Esophagus (tissue), 2 donors: ENCODE results near the gene TRAPPC8. TPM values are rescaled to one million over a fixed set of nuclear protein-coding genes. Genes with fewer than 3 reads are reported as not detected.
"Not testable (repeated sequence)": the region's sequence is repeated elsewhere in the genome, so short reads cannot be mapped to it uniquely, and the experiment has no call there.

Experiments used
- H3K27ac ChIP-seq, 2 donors: one replicate each; pipeline ENCODE4 v1.5.1; 2013; ENCODE audit warnings: low read depth in 2 of 2, mild to moderate bottlenecking in 2 of 2, inconsistent platforms in 1 of 2, low read length in 1 of 2, moderate library complexity in 1 of 2
- H3K27me3 ChIP-seq, 2 donors: one replicate each; pipeline ENCODE4 v1.6.1; 2013; ENCODE audit warnings: low read length in 2 of 2, control low read depth in 1 of 2, mild to moderate bottlenecking in 1 of 2; ENCODE audit not compliant: insufficient read depth in 2 of 2, control insufficient read depth in 1 of 2
- H3K36me3 ChIP-seq, 2 donors: one replicate each; pipeline ENCODE4 v1.6.1; 2013; ENCODE audit warnings: low read length in 1 of 2; ENCODE audit not compliant: control insufficient read depth in 2 of 2, insufficient read depth in 2 of 2
- H3K4me1 ChIP-seq, 2 donors: one replicate each; pipeline ENCODE4 v1.6.1; 2013; ENCODE audit warnings: low read length in 1 of 2; ENCODE audit not compliant: control insufficient read depth in 2 of 2, insufficient read depth in 2 of 2
- H3K4me3 ChIP-seq, 2 donors: one replicate each; pipeline ENCODE4 v1.5.1; 2013; ENCODE audit warnings: low read length in 2 of 2, mild to moderate bottlenecking in 2 of 2, low read depth in 1 of 2, moderate library complexity in 1 of 2
- H3K9me3 ChIP-seq, 2 donors: one replicate each; pipeline ENCODE4 v1.6.1; 2013; ENCODE audit warnings: mild to moderate bottlenecking in 2 of 2, low read depth in 1 of 2, low read length in 1 of 2, moderate library complexity in 1 of 2; ENCODE audit not compliant: control insufficient read depth in 2 of 2, insufficient read depth in 1 of 2
- WGBS, 2 donors: extraction: QIAGEN DNeasy Blood & Tissue Kit; methylation state at CpG; one replicate each; pipeline ENCODE4 v1.1.7; 2013; 5-methylcytosine and 5-hydroxymethylcytosine counted together
- polyA plus RNA-seq, 2 donors: library from polyadenylated mRNA; stranded (reverse); fragments of 200-250 nt; gene quantifications; one replicate each; pipeline ENCODE4 v1.2.3, GENCODE V29; 2013
- donor health status: healthy with polysubstance abuse.
- donor health status: Bipolar disorder and iron deficiency.

TRAPPC8 gene
- polyA plus RNA-seq, 2 donors: 16.3 to 20.9 TPM

GRCh38 chr18:31976242-31976641 lies 33.3 kb upstream of the TRAPPC8 start:
- H3K27ac ChIP-seq: no peak overlapping the region
- WGBS, 2 donors: 41 to 51% methylated on average over 3 of the region's 3 CpGs
- H3K27me3 ChIP-seq: no peaks in the 10 kb centered on the region
- peaks cover 13 to 17% of the 10 kb centered on the region in 2 donors for H3K9me3 ChIP-seq
- no peaks in the 10 kb centered on the region for H3K36me3 ChIP-seq
- H3K4me3 ChIP-seq: no peak overlapping the region
- H3K4me1 ChIP-seq: no peaks in the 10 kb centered on the region

GRCh38 chr18:31973929-31974546 lies 31.1 kb upstream of the TRAPPC8 start:
- Histone ChIP-seq H3K36me3 (no peaks in the 10 kb centered on the region), H3K9me3 (peaks cover 15 to 17% of the 10 kb centered on the region in 2 donors), H3K4me1 (no peaks in the 10 kb centered on the region), H3K27ac (no peak overlapping the region), H3K4me3 (no peak overlapping the region), H3K27me3 (no peaks in the 10 kb centered on the region)
- WGBS, 2 donors: 93 to 95% methylated on average over 4 of the region's 4 CpGs

- Histone ChIP-seq H3K27me3 (no peaks in the 10 kb centered on the region), H3K9me3 (peaks cover 9 to 12% of the 10 kb centered on the region in 2 donors), H3K4me1 (no peaks in the 10 kb centered on the region), H3K36me3 (no peaks in the 10 kb centered on the region), H3K27ac (no peak overlapping the region), H3K4me3 (no peak overlapping the region)
- 60 to 68% methylated on average over 3 of the region's 3 CpGs for WGBS, 2 donors
These were observed 27.7 kb upstream of the TRAPPC8 start for GRCh38 chr18:31970617-31971016.

- H3K36me3 ChIP-seq: no peaks in the 10 kb centered on the region
- no peak overlapping the region for H3K4me3 ChIP-seq
- no peaks in the 10 kb centered on the region for H3K9me3 ChIP-seq
- no peak overlapping the region for H3K27ac ChIP-seq
- H3K4me1 ChIP-seq: no peaks in the 10 kb centered on the region
- whole genome bisulfite sequencing, 2 donors: 60 to 73% methylated on average over 5 of the region's 5 CpGs
- no peaks in the 10 kb centered on the region for H3K27me3 ChIP-seq
These were observed 22.5 kb upstream of the TRAPPC8 start for GRCh38 chr18:31965316-31965970.

GRCh38 chr18:31957728-31958127 lies 14.8 kb upstream of the TRAPPC8 start:
- Histone ChIP-seq H3K36me3 (no peaks in the 10 kb centered on the region), H3K27me3 (no peaks in the 10 kb centered on the region), H3K9me3 (no peaks in the 10 kb centered on the region), H3K4me3 (no peak overlapping the region), H3K4me1 (peaks cover 0 to 2% of the 10 kb centered on the region in 2 donors), H3K27ac (no peak overlapping the region)

- Histone ChIP-seq H3K27me3 (no peaks in the 10 kb centered on the region), H3K4me3 (no peak overlapping the region), H3K36me3 (no peaks in the 10 kb centered on the region), H3K4me1 (peaks cover 0 to 2% of the 10 kb centered on the region in 2 donors), H3K27ac (no peak overlapping the region), H3K9me3 (no peaks in the 10 kb centered on the region)
- 46 to 49% methylated on average over 3 of the region's 3 CpGs for WGBS, 2 donors
These were observed 11.4 kb upstream of the TRAPPC8 start for GRCh38 chr18:31954349-31954748.

GRCh38 chr18:31953699-31954098 lies 10.8 kb upstream of the TRAPPC8 start:
- H3K4me1 ChIP-seq, H3K27me3 ChIP-seq, H3K27ac ChIP-seq, H3K9me3 ChIP-seq, H3K4me3 ChIP-seq, H3K36me3 ChIP-seq: not testable (repeated sequence)
- WGBS, 2 donors: 89 to 95% methylated on average over 3 of the region's 3 CpGs

- no peak overlapping the region for H3K4me3 ChIP-seq
- WGBS, 2 donors: 84 to 94% methylated on average over 3 of the region's 3 CpGs
- H3K9me3 ChIP-seq: no peaks in the 10 kb centered on the region
- H3K27ac ChIP-seq: no peak overlapping the region
- H3K4me1 ChIP-seq: peaks cover 0 to 2% of the 10 kb centered on the region in 2 donors
- H3K27me3 ChIP-seq: no peaks in the 10 kb centered on the region
- no peaks in the 10 kb centered on the region for H3K36me3 ChIP-seq
These were observed 9.3 kb upstream of the TRAPPC8 start for GRCh38 chr18:31952223-31952622.

GRCh38 chr18:31950583-31950982 lies 7.7 kb upstream of the TRAPPC8 start:
- Histone ChIP-seq H3K27ac (no peak overlapping the region), H3K27me3 (no peaks in the 10 kb centered on the region), H3K9me3 (no peaks in the 10 kb centered on the region), H3K36me3 (no peaks in the 10 kb centered on the region), H3K4me1 (no peaks in the 10 kb centered on the region), H3K4me3 (no peak overlapping the region)
- WGBS, 2 donors: 63 to 73% methylated on average over 3 of the region's 3 CpGs

- not testable (repeated sequence) for H3K27me3 ChIP-seq, H3K27ac ChIP-seq, H3K4me1 ChIP-seq, H3K36me3 ChIP-seq, H3K9me3 ChIP-seq, H3K4me3 ChIP-seq
- WGBS, 2 donors: 92 to 96% methylated on average over 9 of the region's 9 CpGs
These were observed 5.4 kb upstream of the TRAPPC8 start for GRCh38 chr18:31948349-31948748.
